Glomerular visceral epithelial cell (primary cell): ENCODE measurements around the gene BLOC1S1.
"Not testable (repeated sequence)": the region's sequence is repeated elsewhere in the genome, so short reads cannot be mapped to it uniquely, and the experiment has no call there.

Experiments used
- DNase-seq: peaks from one replicate; pipeline ENCODE4 v3.0.0-alpha.2; 2016; ENCODE audit errors: extremely low spot score

BLOC1S1 gene

GRCh38 chr12:55745361-55746173, 29.7 kb downstream of the BLOC1S1 start:
- DNase-seq, result no peak

- DNase-seq, result no peak
These were observed 30.5 kb downstream of the BLOC1S1 start for GRCh38 chr12:55746174-55746912.

- no peak for DNase-seq
These were observed 31.0 kb downstream of the BLOC1S1 start for GRCh38 chr12:55746913-55747231.

GRCh38 chr12:55748230-55748993, 32.6 kb downstream of the BLOC1S1 start:
- DNase-seq, result no peak

GRCh38 chr12:55755246-55755645, 39.4 kb downstream of the BLOC1S1 start:
- DNase-seq, result no peak

- DNase-seq, result no peak
These were observed 41.9 kb downstream of the BLOC1S1 start for GRCh38 chr12:55757701-55758100.

GRCh38 chr12:55758575-55758974, 42.7 kb downstream of the BLOC1S1 start:
- not testable (repeated sequence) for DNase-seq

- DNase-seq, result no peak
These were observed 44.8 kb downstream of the BLOC1S1 start for GRCh38 chr12:55760663-55761062.

GRCh38 chr12:55762646-55763045, 46.8 kb downstream of the BLOC1S1 start:
- DNase-seq, result no peak

- no peak for DNase-seq
These were observed 50.0 kb downstream of the BLOC1S1 start for GRCh38 chr12:55765736-55766290.

GRCh38 chr12:55767156-55767555, 51.3 kb downstream of the BLOC1S1 start:
- no peak for DNase-seq
